GM12865 (cell line): ENCODE measurements around the gene TOMM40L.

Source experiments
- DNase-seq: peaks from one replicate; pipeline ENCODE4 v3.0.0; 2010; ENCODE audit warnings: low read depth
- H3K4me3 ChIP-seq: 2 replicates; pipeline ENCODE4 v1.5.1; 2011; ENCODE audit warnings: mild to moderate bottlenecking, low read depth, low read length, control low read depth
- CTCF ChIP-seq: IDR thresholded peaks from 2 replicates; pipeline ENCODE4 v1.5.1; 2011; ENCODE audit warnings: low read length, control low read depth, low read depth, inconsistent platforms; ENCODE audit not compliant: insufficient read depth; ENCODE audit errors: missing control alignments

TOMM40L gene

DNA sequence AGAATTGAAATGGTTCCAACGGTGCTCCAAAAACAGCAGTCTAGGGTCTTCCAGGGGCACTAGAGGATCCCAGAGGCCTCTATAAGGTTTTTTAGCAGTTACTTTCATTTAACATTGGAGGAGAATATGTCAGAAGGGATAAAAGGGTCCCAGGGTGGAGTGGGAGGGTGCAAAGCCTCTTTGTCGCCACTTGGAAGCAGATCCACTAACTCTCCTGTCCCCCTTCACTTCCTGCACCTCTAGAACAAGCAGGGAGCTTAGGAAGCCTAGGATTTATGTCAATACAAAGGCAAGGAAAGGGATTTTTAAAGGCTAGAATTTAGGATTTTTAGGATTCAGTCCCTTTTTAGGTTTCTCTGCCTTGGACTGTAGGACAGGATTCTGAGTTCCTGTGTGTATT lies 41.0 kb downstream of the TOMM40L start:
- no peak for TF ChIP-seq CTCF
- no peak for DNase-seq
- no peak overlapping the region for H3K4me3 ChIP-seq

DNA sequence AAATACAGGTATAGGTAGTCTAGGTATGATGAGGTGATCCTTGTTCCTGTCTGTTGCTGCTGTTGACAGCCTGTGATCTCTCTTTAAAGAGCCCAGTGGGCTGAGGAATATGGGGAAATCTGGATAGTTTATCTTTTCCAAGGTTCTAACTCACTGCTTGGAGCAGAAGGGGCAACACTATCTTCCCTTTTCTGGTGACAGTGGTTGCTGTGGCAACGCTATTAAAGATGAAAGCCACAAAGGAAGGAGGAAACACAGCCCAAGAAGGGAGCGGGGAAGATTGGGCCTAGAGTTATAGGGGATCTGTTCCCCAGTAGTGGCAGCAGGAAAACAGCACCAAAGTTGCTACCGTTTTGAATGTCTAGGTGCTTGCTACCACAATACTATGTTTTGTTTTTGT lies 41.5 kb downstream of the TOMM40L start:
- H3K4me3 ChIP-seq = no peak overlapping the region
- TF ChIP-seq CTCF = no peak
- DNase-seq = no peak

DNA sequence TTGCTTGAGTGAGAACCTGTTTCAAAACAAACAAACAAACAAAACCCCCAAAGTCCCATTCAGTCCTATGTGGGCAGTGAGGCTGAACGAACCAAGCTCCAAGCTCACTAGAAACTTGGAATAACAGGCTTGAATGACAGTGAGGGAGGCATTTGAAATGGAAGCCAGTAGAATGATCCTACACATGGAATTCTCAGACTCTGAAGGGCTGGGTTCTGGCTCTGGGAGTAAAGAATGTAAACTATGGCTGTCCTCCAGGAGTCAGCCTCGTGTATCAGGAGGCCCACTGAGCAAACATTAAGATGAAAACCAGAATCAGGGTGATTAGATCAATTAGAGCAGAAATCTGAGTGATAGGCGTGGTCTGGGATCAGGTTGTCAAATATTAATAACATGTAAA lies 47.5 kb downstream of the TOMM40L start:
- no peak for DNase-seq
- no peak overlapping the region for H3K4me3 ChIP-seq
- no peak for TF ChIP-seq CTCF

GRCh38 chr1:161274874-161275273 lies 49.0 kb downstream of the TOMM40L start:
- no peak for DNase-seq
- H3K4me3 ChIP-seq = no peak overlapping the region
- TF ChIP-seq CTCF = no peak
